Activated B cell treated with CpG ODN at 0.5 μM for 24 hours (primary cell): Measurements from ENCODE around the gene PCDH9. TPM values are rescaled to one million over a fixed set of nuclear protein-coding genes. Genes with fewer than 3 reads are reported as not detected.

ENCODE experiments used
- ATAC-seq: fragments of 200-7000 bp; cut with Tn5 transposase; one replicate; pipeline ENCODE4 v1.10.0; 2021; ENCODE audit warnings: low read depth, mild to moderate bottlenecking, moderate library complexity
- CTCF ChIA-PET: fragments of 350-600 bp; sonication (Branson Sonifier 250); formaldehyde crosslinking; loops from one replicate; lab custom pipeline; 2021; ENCODE audit warnings: antibody characterized with exemption; lab: Charles Lee
- POLR2A ChIA-PET: fragments of 350-600 bp; sonication (Branson Sonifier 250); formaldehyde crosslinking; loops from one replicate; lab custom pipeline; 2021; ENCODE audit warnings: antibody characterized with exemption; lab: Charles Lee
- DNase-seq: peaks from one replicate; pipeline ENCODE4 v3.0.0; 2022
- H3K27ac Mint-ChIP-seq: one replicate; pipeline ENCODE4 v1.8.0; 2020; ENCODE audit warnings: mixed read lengths
- H3K27me3 Mint-ChIP-seq: one replicate; pipeline ENCODE4 v1.8.0; 2021; ENCODE audit warnings: mixed read lengths
- H3K36me3 Mint-ChIP-seq: one replicate; pipeline ENCODE4 v1.8.0; 2021; ENCODE audit warnings: low read depth, mixed read lengths
- H3K4me1 Mint-ChIP-seq: one replicate; pipeline ENCODE4 v1.8.0; 2021; ENCODE audit warnings: mixed read lengths
- H3K4me3 Mint-ChIP-seq: one replicate; pipeline ENCODE4 v1.8.0; 2020; ENCODE audit warnings: mild to moderate bottlenecking, mixed read lengths
- H3K9me3 Mint-ChIP-seq: one replicate; pipeline ENCODE4 v1.8.0; 2020; ENCODE audit warnings: mixed read lengths
- CTCF ChIP-seq: fragments of 200-600 bp; IDR thresholded peaks from one replicate; pipeline ENCODE4 v1.8.0; 2022; ENCODE audit warnings: antibody characterized with exemption, mild to moderate bottlenecking
- intact Hi-C: fragments of 100-400 bp; cut with micrococcal nuclease; formaldehyde crosslinking; loops from one replicate; pipeline ENCODE4 v1.15.1; 2024
- total RNA-seq: library from RNA; stranded (reverse); gene quantifications from 2 replicates; pipeline ENCODE4 v1.2.3, GENCODE V29; 2022

The PCDH9 gene
- total RNA-seq, 1 donor from 2014 or later, result 6.4 TPM

DNA sequence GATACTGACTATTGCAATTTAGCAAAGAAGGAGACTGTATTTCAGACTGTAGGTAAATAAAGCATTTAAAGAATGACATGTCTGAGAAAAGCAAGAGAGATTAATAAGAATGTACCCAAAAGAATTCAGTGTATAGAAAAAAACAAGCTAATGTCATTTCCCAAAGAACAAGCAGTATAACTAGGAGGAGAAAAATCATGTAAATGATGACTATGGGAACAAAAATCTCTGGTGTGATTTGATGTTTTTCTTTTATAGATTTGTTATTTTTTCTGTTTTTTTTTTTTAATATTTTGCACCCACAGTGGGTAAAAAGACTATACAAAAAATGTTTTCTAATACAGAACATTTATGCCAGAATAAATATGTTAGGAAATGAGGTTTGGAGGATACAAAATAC lies 801.0 kb downstream of the PCDH9 start:
- ATAC-seq (no peak), DNase-seq (no peak)
- no peaks in the 10 kb centered on the region for H3K36me3 Mint-ChIP-seq
- H3K4me1 Mint-ChIP-seq, result no peaks in the 10 kb centered on the region
- H3K9me3 Mint-ChIP-seq, result no peaks in the 10 kb centered on the region
- no peak overlapping the region for H3K4me3 Mint-ChIP-seq
- no peaks in the 10 kb centered on the region for H3K27me3 Mint-ChIP-seq
- ChIA-PET CTCF (no interaction called here), POLR2A (no interaction called here)
- H3K27ac Mint-ChIP-seq, result no peak overlapping the region
- intact Hi-C loops, result no loop called here
- no peak for TF ChIP-seq CTCF

GRCh38 chr13:66427458-66427861 lies 802.7 kb downstream of the PCDH9 start:
- Mint-ChIP-seq H3K9me3 (no peaks in the 10 kb centered on the region), H3K27me3 (no peaks in the 10 kb centered on the region), H3K36me3 (no peaks in the 10 kb centered on the region), H3K4me1 (no peaks in the 10 kb centered on the region), H3K4me3 (no peak overlapping the region), H3K27ac (no peak overlapping the region)
- POLR2A ChIA-PET, result no interaction called here
- CTCF ChIA-PET, result no interaction called here
- DNase-seq (no peak), ATAC-seq (no peak)
- intact Hi-C loops, result no loop called here
- no peak for TF ChIP-seq CTCF

- DNase-seq (no peak), ATAC-seq (no peak)
- ChIA-PET POLR2A (no interaction called here), CTCF (no interaction called here)
- TF ChIP-seq CTCF, result no peak
- no peaks in the 10 kb centered on the region for H3K27me3 Mint-ChIP-seq
- H3K27ac Mint-ChIP-seq, result no peak overlapping the region
- H3K9me3 Mint-ChIP-seq, result no peaks in the 10 kb centered on the region
- intact Hi-C loops, result no loop called here
- no peak overlapping the region for H3K4me3 Mint-ChIP-seq
- H3K4me1 Mint-ChIP-seq, result no peaks in the 10 kb centered on the region
- no peaks in the 10 kb centered on the region for H3K36me3 Mint-ChIP-seq
These were observed 804.4 kb downstream of the PCDH9 start for GRCh38 chr13:66425741-66426140.

DNA sequence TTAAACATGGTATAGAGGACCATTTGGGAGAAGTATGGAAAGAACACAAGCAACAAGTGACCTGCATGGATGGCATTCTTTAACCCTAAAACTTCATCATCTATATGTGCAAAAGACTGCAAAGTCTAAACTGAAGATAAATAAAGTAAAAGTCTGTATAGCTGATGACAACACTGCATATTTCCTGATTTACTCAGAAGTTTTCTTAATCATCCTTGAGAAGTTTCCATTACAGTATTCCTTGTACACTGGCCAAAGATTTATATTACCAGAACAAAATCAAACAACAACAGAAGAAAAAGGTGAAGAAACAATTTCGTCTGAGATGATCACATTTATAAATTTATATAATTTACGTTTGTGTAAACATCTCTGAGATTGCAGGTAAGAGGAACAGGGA lies 805.7 kb downstream of the PCDH9 start:
- no peak for TF ChIP-seq CTCF
- intact Hi-C loops, result no loop called here
- no peak overlapping the region for H3K27ac Mint-ChIP-seq
- DNase-seq, result no peak
- no peaks in the 10 kb centered on the region for H3K36me3 Mint-ChIP-seq
- H3K27me3 Mint-ChIP-seq, result no peaks in the 10 kb centered on the region
- H3K4me3 Mint-ChIP-seq, result no peak overlapping the region
- ChIA-PET POLR2A (no interaction called here), CTCF (no interaction called here)
- no peaks in the 10 kb centered on the region for H3K4me1 Mint-ChIP-seq
- no peaks in the 10 kb centered on the region for H3K9me3 Mint-ChIP-seq
- no peak for ATAC-seq

GRCh38 chr13:66415444-66415843 lies 814.7 kb downstream of the PCDH9 start:
- POLR2A ChIA-PET, result no interaction called here
- ATAC-seq, result no peak
- Mint-ChIP-seq H3K36me3 (no peaks in the 10 kb centered on the region), H3K4me3 (no peak overlapping the region), H3K27me3 (no peaks in the 10 kb centered on the region), H3K27ac (no peak overlapping the region), H3K9me3 (no peaks in the 10 kb centered on the region), H3K4me1 (no peaks in the 10 kb centered on the region)
- no peak for TF ChIP-seq CTCF
- intact Hi-C loops, result no loop called here
- no peak for DNase-seq
- CTCF ChIA-PET, result no interaction called here
